ENCODE results near the gene MRPS2.

Gene MRPS2

GRCh38 chr9:135488013-135488330 is 12.5 kb upstream of the MRPS2 start:
- no peaks in the 10 kb centered on the region for H3K9me3 ChIP-seq (ENCODE audit: control insufficient read depth, low read length)
- no peaks in the 10 kb centered on the region for H3K36me3 ChIP-seq (ENCODE audit: control insufficient read depth, insufficient read depth, low read length)
- H3K27ac ChIP-seq = no peak overlapping the region
- H3K4me1 ChIP-seq = no peaks in the 10 kb centered on the region
- H2AFZ ChIP-seq = no peak overlapping the region
- TF ChIP-seq CTCF (IDR thresholded peaks at IDR 0.05) = no peak
- no peaks in the 10 kb centered on the region for H3K79me2 ChIP-seq
- H3K27me3 ChIP-seq (ENCODE audit: control insufficient read depth, insufficient read depth, low read length) = no peaks in the 10 kb centered on the region
- H3K9ac ChIP-seq = no peak overlapping the region
- H3K4me3 ChIP-seq (ENCODE audit: low read depth, low read length) = no peak overlapping the region
- H3K4me2 ChIP-seq (ENCODE audit: low read length) = no peak overlapping the region

- no peak for TF ChIP-seq CTCF (IDR thresholded peaks at IDR 0.05)
- Histone ChIP-seq H3K27ac (no peak overlapping the region), H2AFZ (no peak overlapping the region), H3K4me2 (ENCODE audit: low read length) (no peak overlapping the region), H3K36me3 (ENCODE audit: control insufficient read depth, insufficient read depth, low read length) (no peaks in the 10 kb centered on the region), H3K27me3 (ENCODE audit: control insufficient read depth, insufficient read depth, low read length) (no peaks in the 10 kb centered on the region), H3K9me3 (ENCODE audit: control insufficient read depth, low read length) (no peaks in the 10 kb centered on the region), H3K4me3 (ENCODE audit: low read depth, low read length) (no peak overlapping the region), H3K9ac (no peak overlapping the region), H3K4me1 (no peaks in the 10 kb centered on the region), H3K79me2 (no peaks in the 10 kb centered on the region)
Measured at GRCh38 chr9:135488527-135488926, 12.0 kb upstream of the MRPS2 start.

DNA sequence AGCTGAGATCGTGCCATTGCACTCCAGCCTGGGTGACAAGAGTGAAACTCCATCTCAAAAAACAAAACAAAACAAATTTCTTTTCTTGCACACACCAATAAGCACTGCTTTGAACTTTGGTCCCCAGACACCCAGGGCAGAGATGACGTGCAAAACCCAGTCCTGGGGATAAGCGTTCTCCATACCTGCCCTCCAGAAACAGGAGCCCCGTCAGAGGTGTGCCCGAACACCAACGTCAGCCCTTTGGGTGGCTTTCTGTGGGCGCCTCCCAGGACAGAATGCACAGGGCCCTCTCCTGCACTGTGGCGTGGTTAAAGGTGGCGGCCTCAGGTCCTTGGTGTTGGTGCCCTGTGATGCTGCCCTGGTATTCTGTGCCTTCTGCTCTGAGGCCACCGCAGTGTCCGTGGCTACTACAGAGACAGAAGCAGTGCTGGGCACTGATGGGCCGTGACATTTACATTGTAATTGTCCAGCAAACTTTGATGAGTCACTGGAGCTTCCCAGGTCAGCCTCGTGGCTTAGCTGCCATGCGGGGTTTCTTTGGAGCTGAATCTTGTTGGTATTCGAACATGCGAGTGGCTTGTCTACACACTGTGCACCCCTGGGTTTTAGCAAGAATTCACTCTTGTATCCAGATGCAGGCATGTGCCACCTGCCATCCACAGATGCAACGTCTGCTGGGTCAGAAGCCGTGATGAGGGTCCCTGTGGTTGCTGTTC is 11.1 kb upstream of the MRPS2 start:
- Histone ChIP-seq H3K27me3 (ENCODE audit: control insufficient read depth, insufficient read depth, low read length) (no peaks in the 10 kb centered on the region), H3K79me2 (no peaks in the 10 kb centered on the region), H3K4me3 (ENCODE audit: low read depth, low read length) (no peak overlapping the region), H2AFZ (no peak overlapping the region), H3K4me2 (ENCODE audit: low read length) (no peak overlapping the region), H3K36me3 (ENCODE audit: control insufficient read depth, insufficient read depth, low read length) (no peaks in the 10 kb centered on the region), H3K9me3 (ENCODE audit: control insufficient read depth, low read length) (no peaks in the 10 kb centered on the region), H3K4me1 (no peaks in the 10 kb centered on the region), H3K9ac (no peak overlapping the region), H3K27ac (no peak overlapping the region)
- TF ChIP-seq CTCF (IDR thresholded peaks at IDR 0.05) = no peak

- no peak for TF ChIP-seq CTCF (IDR thresholded peaks at IDR 0.05)
- H3K4me2 ChIP-seq (ENCODE audit: low read length) = no peak overlapping the region
- no peak overlapping the region for H3K4me3 ChIP-seq (ENCODE audit: low read depth, low read length)
- H3K9me3 ChIP-seq (ENCODE audit: control insufficient read depth, low read length) = no peaks in the 10 kb centered on the region
- H3K4me1 ChIP-seq = no peaks in the 10 kb centered on the region
- no peaks in the 10 kb centered on the region for H3K27me3 ChIP-seq (ENCODE audit: control insufficient read depth, insufficient read depth, low read length)
- H2AFZ ChIP-seq = no peak overlapping the region
- H3K79me2 ChIP-seq = no peaks in the 10 kb centered on the region
- H3K36me3 ChIP-seq (ENCODE audit: control insufficient read depth, insufficient read depth, low read length) = no peaks in the 10 kb centered on the region
- H3K27ac ChIP-seq = no peak overlapping the region
- no peak overlapping the region for H3K9ac ChIP-seq
Measured at GRCh38 chr9:135490166-135490870, 10.2 kb upstream of the MRPS2 start.
